GM12878 (cell line): ENCODE measurements around the gene CLEC16A.

Experiments used
- EGR1 ChIP-seq, 2 experiments: IDR thresholded peaks; 1 replicate in 1 of 2; 2 replicates in 1 of 2; pipeline ENCODE4 v1.6.1; 2011 to 2012; ENCODE audit warnings: low read depth in 2 of 2, low read length in 2 of 2, borderline replicate concordance in 1 of 2, mild to moderate bottlenecking in 1 of 2, moderate library complexity in 1 of 2
- EP300 ChIP-seq, 2 experiments: fragments of 150-350 bp in 1 of 2; IDR thresholded peaks; 2 replicates each; pipeline ENCODE4 v1.6.1; 2011 to 2012; ENCODE audit warnings: low read depth in 2 of 2, low read length in 2 of 2, borderline replicate concordance in 1 of 2, improper control_type of control experiment in 1 of 2, inconsistent platforms in 1 of 2; ENCODE audit not compliant: control insufficient read depth in 1 of 2
- EZH2 ChIP-seq: IDR thresholded peaks from 2 replicates; pipeline ENCODE4 v1.6.1; 2012; ENCODE audit warnings: low read depth, mild to moderate bottlenecking, control low read depth, inconsistent platforms, low read length, borderline replicate concordance; ENCODE audit not compliant: control insufficient read depth
- HDAC2 ChIP-seq: fragments of 200-600 bp; sonication (generic); IDR thresholded peaks from 2 replicates; pipeline ENCODE4 v1.6.1; 2017
- NBN ChIP-seq: fragments of 450-650 bp; IDR thresholded peaks from 2 replicates; pipeline ENCODE4 v1.6.1; 2016
- RFX5 ChIP-seq: IDR thresholded peaks from 2 replicates; pipeline ENCODE4 v1.6.1; 2011; ENCODE audit warnings: low read depth, low read length, improper control_type of control experiment
- TCF12 ChIP-seq: IDR thresholded peaks from 2 replicates; pipeline ENCODE4 v1.6.1; 2011; ENCODE audit warnings: low read depth, mild to moderate bottlenecking, low read length
- ZBED1 ChIP-seq: IDR thresholded peaks from 2 replicates; pipeline ENCODE4 v1.6.1; 2016; ENCODE audit warnings: borderline replicate concordance
- TF ChIP-seq, protein P1 (sequence below), 3 experiments: IDR thresholded peaks in 2 of 3; conservative IDR thresholded peaks in 1 of 3; 2 replicates each; pipeline ENCODE4 v1.5.1; 2011; ENCODE audit warnings: low read depth in 3 of 3, low read length in 3 of 3, mild to moderate bottlenecking in 3 of 3, control low read depth in 2 of 3, moderate library complexity in 2 of 3, inconsistent platforms in 1 of 3, mixed read lengths in 1 of 3; ENCODE audit not compliant: control insufficient read depth in 2 of 3, insufficient read depth in 1 of 3; ENCODE audit errors: extremely low read depth in 1 of 3
- TF ChIP-seq, protein P2 (sequence below): IDR thresholded peaks from 2 replicates; pipeline ENCODE4 v1.6.1; 2012; ENCODE audit warnings: mild to moderate bottlenecking, low read depth, low read length
- TF ChIP-seq, protein P3 (sequence below): IDR thresholded peaks from 2 replicates; pipeline ENCODE4 v1.6.1; 2012; ENCODE audit warnings: low read depth, low read length, improper control_type of control experiment
- TF ChIP-seq, protein P4 (sequence below): IDR thresholded peaks from 2 replicates; pipeline ENCODE4 v1.6.1; 2011; ENCODE audit warnings: mild to moderate bottlenecking, low read depth, low read length, moderate library complexity; ENCODE audit not compliant: insufficient replicate concordance

DNA sequence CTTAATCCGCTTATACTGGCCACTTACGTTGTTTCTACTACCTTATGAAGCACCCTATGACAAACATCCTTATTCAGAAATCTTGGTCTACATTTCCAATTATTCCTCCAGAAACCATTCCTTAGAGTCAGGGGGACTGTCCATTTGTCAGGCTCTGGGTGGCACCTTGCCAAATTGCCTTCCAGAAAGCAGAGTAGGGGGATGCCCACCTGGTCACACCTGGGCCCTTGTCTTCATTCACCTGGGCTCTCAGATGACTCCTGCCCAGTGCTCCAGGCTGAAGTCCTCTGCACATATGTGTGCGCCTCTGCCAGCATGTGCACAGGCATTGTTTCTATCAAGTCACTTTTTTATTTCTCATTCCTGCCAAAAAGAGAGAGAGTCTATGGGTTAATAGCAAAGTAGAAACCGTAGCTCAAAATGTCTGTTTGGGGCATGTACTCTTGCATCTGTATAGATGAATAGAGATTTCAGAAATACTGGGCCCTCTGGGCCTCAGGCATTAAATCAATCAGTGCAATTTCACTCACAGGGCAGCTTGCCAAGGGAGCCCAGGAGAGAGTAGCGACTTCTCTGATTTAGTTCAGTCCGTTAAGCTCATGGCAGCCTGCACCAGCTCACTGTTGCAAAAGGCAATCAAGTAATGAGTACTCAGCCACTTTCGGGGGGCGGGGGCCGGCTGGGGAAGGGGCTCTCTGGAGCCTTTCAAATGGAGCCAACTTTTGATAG, 207.0 kb downstream of the CLEC16A start:
- TF ChIP-seq, protein P1, sequence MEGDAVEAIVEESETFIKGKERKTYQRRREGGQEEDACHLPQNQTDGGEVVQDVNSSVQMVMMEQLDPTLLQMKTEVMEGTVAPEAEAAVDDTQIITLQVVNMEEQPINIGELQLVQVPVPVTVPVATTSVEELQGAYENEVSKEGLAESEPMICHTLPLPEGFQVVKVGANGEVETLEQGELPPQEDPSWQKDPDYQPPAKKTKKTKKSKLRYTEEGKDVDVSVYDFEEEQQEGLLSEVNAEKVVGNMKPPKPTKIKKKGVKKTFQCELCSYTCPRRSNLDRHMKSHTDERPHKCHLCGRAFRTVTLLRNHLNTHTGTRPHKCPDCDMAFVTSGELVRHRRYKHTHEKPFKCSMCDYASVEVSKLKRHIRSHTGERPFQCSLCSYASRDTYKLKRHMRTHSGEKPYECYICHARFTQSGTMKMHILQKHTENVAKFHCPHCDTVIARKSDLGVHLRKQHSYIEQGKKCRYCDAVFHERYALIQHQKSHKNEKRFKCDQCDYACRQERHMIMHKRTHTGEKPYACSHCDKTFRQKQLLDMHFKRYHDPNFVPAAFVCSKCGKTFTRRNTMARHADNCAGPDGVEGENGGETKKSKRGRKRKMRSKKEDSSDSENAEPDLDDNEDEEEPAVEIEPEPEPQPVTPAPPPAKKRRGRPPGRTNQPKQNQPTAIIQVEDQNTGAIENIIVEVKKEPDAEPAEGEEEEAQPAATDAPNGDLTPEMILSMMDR (IDR thresholded peaks at IDR 0.05 in 2 of 3, conservative IDR thresholded peaks at IDR 0.05 in 1 of 3; ENCODE audit: control insufficient read depth in 2 of 3, extremely low read depth in 1 of 3, insufficient read depth in 1 of 3, low read depth in 3 of 3, low read length in 3 of 3), result no peak
- TF ChIP-seq EGR1 (IDR thresholded peaks at IDR 0.05; ENCODE audit: borderline replicate concordance in 1 of 2, low read depth in 2 of 2, low read length in 2 of 2) (no peak), ZBED1 (no peak), EP300 (IDR thresholded peaks at IDR 0.05; ENCODE audit: borderline replicate concordance in 1 of 2, control insufficient read depth in 1 of 2, low read depth in 2 of 2, low read length in 2 of 2) (no peak), EZH2 (no peak), TCF12 (no peak), RFX5 (no peak), NBN (no peak), HDAC2 (no peak)
- TF ChIP-seq, protein P2, sequence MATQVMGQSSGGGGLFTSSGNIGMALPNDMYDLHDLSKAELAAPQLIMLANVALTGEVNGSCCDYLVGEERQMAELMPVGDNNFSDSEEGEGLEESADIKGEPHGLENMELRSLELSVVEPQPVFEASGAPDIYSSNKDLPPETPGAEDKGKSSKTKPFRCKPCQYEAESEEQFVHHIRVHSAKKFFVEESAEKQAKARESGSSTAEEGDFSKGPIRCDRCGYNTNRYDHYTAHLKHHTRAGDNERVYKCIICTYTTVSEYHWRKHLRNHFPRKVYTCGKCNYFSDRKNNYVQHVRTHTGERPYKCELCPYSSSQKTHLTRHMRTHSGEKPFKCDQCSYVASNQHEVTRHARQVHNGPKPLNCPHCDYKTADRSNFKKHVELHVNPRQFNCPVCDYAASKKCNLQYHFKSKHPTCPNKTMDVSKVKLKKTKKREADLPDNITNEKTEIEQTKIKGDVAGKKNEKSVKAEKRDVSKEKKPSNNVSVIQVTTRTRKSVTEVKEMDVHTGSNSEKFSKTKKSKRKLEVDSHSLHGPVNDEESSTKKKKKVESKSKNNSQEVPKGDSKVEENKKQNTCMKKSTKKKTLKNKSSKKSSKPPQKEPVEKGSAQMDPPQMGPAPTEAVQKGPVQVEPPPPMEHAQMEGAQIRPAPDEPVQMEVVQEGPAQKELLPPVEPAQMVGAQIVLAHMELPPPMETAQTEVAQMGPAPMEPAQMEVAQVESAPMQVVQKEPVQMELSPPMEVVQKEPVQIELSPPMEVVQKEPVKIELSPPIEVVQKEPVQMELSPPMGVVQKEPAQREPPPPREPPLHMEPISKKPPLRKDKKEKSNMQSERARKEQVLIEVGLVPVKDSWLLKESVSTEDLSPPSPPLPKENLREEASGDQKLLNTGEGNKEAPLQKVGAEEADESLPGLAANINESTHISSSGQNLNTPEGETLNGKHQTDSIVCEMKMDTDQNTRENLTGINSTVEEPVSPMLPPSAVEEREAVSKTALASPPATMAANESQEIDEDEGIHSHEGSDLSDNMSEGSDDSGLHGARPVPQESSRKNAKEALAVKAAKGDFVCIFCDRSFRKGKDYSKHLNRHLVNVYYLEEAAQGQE, result no peak
- TF ChIP-seq, protein P3, sequence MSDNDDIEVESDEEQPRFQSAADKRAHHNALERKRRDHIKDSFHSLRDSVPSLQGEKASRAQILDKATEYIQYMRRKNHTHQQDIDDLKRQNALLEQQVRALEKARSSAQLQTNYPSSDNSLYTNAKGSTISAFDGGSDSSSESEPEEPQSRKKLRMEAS, result no peak
- TF ChIP-seq, protein P4, sequence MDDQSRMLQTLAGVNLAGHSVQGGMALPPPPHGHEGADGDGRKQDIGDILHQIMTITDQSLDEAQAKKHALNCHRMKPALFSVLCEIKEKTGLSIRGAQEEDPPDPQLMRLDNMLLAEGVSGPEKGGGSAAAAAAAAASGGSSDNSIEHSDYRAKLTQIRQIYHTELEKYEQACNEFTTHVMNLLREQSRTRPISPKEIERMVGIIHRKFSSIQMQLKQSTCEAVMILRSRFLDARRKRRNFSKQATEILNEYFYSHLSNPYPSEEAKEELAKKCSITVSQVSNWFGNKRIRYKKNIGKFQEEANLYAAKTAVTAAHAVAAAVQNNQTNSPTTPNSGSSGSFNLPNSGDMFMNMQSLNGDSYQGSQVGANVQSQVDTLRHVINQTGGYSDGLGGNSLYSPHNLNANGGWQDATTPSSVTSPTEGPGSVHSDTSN, result no peak
